ENCODE measurements around the gene MS4A5.

DNA sequence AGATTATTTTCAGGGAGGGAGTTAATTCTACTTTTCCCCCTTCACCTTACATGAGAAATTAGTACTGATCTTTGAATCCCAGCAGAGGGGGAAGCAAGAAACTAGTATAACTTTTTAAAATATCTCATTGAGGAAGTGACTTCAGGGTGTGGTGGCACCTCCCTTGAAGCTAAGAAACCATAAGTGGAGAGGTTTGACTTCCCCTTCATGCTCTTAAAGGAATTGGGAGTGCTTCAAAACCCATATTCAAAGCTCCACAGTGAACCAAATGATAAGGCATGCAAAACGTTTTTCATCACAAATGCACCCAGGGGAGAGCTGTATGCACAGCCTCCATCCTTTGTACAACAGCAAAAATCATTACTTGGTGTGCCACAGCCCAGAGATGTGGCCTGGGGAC is 32.6 kb upstream of the MS4A5 start:
- TF ChIP-seq, protein P1, sequence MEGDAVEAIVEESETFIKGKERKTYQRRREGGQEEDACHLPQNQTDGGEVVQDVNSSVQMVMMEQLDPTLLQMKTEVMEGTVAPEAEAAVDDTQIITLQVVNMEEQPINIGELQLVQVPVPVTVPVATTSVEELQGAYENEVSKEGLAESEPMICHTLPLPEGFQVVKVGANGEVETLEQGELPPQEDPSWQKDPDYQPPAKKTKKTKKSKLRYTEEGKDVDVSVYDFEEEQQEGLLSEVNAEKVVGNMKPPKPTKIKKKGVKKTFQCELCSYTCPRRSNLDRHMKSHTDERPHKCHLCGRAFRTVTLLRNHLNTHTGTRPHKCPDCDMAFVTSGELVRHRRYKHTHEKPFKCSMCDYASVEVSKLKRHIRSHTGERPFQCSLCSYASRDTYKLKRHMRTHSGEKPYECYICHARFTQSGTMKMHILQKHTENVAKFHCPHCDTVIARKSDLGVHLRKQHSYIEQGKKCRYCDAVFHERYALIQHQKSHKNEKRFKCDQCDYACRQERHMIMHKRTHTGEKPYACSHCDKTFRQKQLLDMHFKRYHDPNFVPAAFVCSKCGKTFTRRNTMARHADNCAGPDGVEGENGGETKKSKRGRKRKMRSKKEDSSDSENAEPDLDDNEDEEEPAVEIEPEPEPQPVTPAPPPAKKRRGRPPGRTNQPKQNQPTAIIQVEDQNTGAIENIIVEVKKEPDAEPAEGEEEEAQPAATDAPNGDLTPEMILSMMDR (IDR thresholded peaks at IDR 0.05; ENCODE audit: low read depth, low read length, poor library complexity, severe bottlenecking), result no peak
- TF ChIP-seq EZH2phosphoT487 (IDR thresholded peaks at IDR 0.05; ENCODE audit: borderline replicate concordance, low read length), result no peak
